ENCODE measurements around the gene WNT6.
"Not testable (repeated sequence)": the region's sequence is repeated elsewhere in the genome, so short reads cannot be mapped to it uniquely, and the experiment has no call there.

The WNT6 gene

DNA sequence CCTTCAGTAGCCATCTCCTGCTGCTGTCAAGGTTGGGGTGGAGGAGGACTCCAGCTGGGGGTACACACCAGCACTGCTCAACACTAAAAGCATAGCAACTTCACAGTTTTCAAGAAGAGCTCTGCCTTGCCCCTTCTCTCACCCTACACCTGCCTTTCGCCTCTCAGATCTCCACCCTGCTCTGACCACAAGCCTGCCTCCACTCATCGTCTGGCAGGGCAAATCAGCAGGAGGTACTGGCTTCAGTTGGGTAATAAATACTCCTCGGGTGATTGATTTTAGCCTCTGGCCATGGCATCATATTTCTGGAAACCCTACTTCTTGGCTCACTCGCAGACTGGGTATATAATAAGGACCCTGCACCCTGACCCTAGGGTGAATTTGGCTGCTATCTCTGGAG is 24.9 kb upstream of the WNT6 start:
- WGBS (ENCODE audit: extremely low coverage, insufficient coverage, low lambda C conversion rate), result no CpG with 5 or more reads among the region's 4 CpGs

DNA sequence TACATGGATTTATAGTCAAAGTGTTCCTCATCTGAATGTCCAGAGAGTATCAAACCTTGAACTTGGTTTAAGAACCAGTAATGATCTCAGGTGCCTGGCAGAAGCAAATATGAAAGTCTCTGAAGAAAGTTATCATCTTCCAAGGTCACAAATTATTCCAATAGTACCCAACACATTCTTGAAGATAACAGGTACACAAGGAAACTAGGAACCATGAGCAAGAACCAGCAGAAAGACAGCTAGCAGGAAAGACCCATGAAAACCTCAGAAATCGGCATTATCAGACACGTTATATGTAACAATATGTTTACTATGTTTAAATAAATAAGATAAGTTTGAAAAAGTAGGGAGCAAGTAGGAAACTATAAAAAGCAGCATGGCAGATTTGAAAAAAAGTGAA is 22.1 kb upstream of the WNT6 start:
- no peak overlapping the region for H3K9ac ChIP-seq (ENCODE audit: low read length)
- H3K4me2 ChIP-seq (ENCODE audit: low read length), result no peak overlapping the region
- H3K79me2 ChIP-seq (ENCODE audit: control insufficient read depth, insufficient read depth, low read length), result no peaks in the 10 kb centered on the region
- H3K27me3 ChIP-seq (ENCODE audit: insufficient read depth, low read length, poor library complexity), result no peaks in the 10 kb centered on the region
- H3K4me1 ChIP-seq (ENCODE audit: control insufficient read depth, low read depth, low read length), result no peaks in the 10 kb centered on the region
- no CpG with 5 or more reads among the region's 2 CpGs for WGBS (ENCODE audit: extremely low coverage, insufficient coverage, low lambda C conversion rate)
- no peak overlapping the region for H3K56ac ChIP-seq (ENCODE audit: low read length)
- H4K8ac ChIP-seq (ENCODE audit: low read depth, low read length), result no peak overlapping the region
- no peak overlapping the region for H3K4ac ChIP-seq (ENCODE audit: low read depth, low read length)
- no peaks in the 10 kb centered on the region for H3K79me1 ChIP-seq (ENCODE audit: low read length)
- H3K23ac ChIP-seq (ENCODE audit: low read length), result no peak overlapping the region
- no peak overlapping the region for H3K27ac ChIP-seq (ENCODE audit: low read depth, low read length)
- no peaks in the 10 kb centered on the region for H3K36me3 ChIP-seq (ENCODE audit: control insufficient read depth, insufficient read depth, low read length)
- H2BK120ac ChIP-seq (ENCODE audit: low read depth, low read length), result no peak overlapping the region
- H3K4me3 ChIP-seq (ENCODE audit: low read length), result no peak overlapping the region
- H2BK5ac ChIP-seq (ENCODE audit: low read length), result no peak overlapping the region
- DNase-seq, result no peak
- no peak overlapping the region for H3K18ac ChIP-seq (ENCODE audit: low read length)
- no peak overlapping the region for H2BK15ac ChIP-seq (replicated peaks; ENCODE audit: low read depth)
- no peak overlapping the region for H2AK5ac ChIP-seq (ENCODE audit: low read length)
- no peak overlapping the region for H4K5ac ChIP-seq (ENCODE audit: low read length)

More for the DNA sequence above, 24.9 kb upstream of the WNT6 start:
- no peaks in the 10 kb centered on the region for H3K4me1 ChIP-seq (ENCODE audit: control insufficient read depth, low read depth, low read length)
- no peak overlapping the region for H2AK5ac ChIP-seq (ENCODE audit: low read length)
- H2BK5ac ChIP-seq (ENCODE audit: low read length), result no peak overlapping the region
- H3K18ac ChIP-seq (ENCODE audit: low read length), result no peak overlapping the region
- H4K8ac ChIP-seq (ENCODE audit: low read depth, low read length), result no peak overlapping the region
- H3K4ac ChIP-seq (ENCODE audit: low read depth, low read length), result no peak overlapping the region
- no peaks in the 10 kb centered on the region for H3K79me1 ChIP-seq (ENCODE audit: low read length)
- no peak overlapping the region for H4K5ac ChIP-seq (ENCODE audit: low read length)
- H3K79me2 ChIP-seq (ENCODE audit: control insufficient read depth, insufficient read depth, low read length), result no peaks in the 10 kb centered on the region
- H3K56ac ChIP-seq (ENCODE audit: low read length), result no peak overlapping the region
- H3K4me2 ChIP-seq (ENCODE audit: low read length), result no peak overlapping the region
- H2BK120ac ChIP-seq (ENCODE audit: low read depth, low read length), result no peak overlapping the region
- H2BK15ac ChIP-seq (replicated peaks; ENCODE audit: low read depth), result no peak overlapping the region
- H3K27ac ChIP-seq (ENCODE audit: low read depth, low read length), result no peak overlapping the region
- H3K36me3 ChIP-seq (ENCODE audit: control insufficient read depth, insufficient read depth, low read length), result no peaks in the 10 kb centered on the region
- no peaks in the 10 kb centered on the region for H3K27me3 ChIP-seq (ENCODE audit: insufficient read depth, low read length, poor library complexity)
- no peak overlapping the region for H3K9ac ChIP-seq (ENCODE audit: low read length)
- H3K4me3 ChIP-seq (ENCODE audit: low read length), result no peak overlapping the region
- DNase-seq, result no peak
- H3K23ac ChIP-seq (ENCODE audit: low read length), result no peak overlapping the region

DNA sequence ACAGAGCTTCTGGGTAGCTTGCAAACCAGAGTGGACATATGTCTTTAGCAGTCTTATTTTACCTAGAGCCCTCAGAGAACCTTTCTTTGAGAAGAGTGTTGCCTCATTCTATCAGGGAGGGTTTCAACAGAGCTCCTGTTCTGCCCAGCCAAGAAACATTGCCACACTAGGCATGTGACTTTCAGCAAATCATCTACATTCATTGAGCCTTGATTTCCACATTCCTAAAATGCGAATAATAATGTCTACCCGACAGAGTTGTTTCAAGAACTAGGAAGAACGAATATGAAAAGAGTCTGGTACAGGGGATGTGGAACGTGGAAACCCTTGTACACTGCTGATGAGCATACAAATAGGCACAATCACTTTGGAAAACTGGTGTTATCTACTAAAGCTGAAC is 20.2 kb upstream of the WNT6 start:
- H3K4me3 ChIP-seq (ENCODE audit: low read length), result no peak overlapping the region
- no peak for DNase-seq
- no peak overlapping the region for H3K4me2 ChIP-seq (ENCODE audit: low read length)
- no peak overlapping the region for H4K8ac ChIP-seq (ENCODE audit: low read depth, low read length)
- WGBS (ENCODE audit: extremely low coverage, insufficient coverage, low lambda C conversion rate), result no CpG with 5 or more reads among the region's 4 CpGs
- H3K18ac ChIP-seq (ENCODE audit: low read length), result no peak overlapping the region
- no peak overlapping the region for H2BK120ac ChIP-seq (ENCODE audit: low read depth, low read length)
- no peaks in the 10 kb centered on the region for H3K79me1 ChIP-seq (ENCODE audit: low read length)
- no peaks in the 10 kb centered on the region for H3K4me1 ChIP-seq (ENCODE audit: control insufficient read depth, low read depth, low read length)
- H3K27me3 ChIP-seq (ENCODE audit: insufficient read depth, low read length, poor library complexity), result no peaks in the 10 kb centered on the region
- H3K27ac ChIP-seq (ENCODE audit: low read depth, low read length), result no peak overlapping the region
- H2BK15ac ChIP-seq (replicated peaks; ENCODE audit: low read depth), result no peak overlapping the region
- no peak overlapping the region for H4K5ac ChIP-seq (ENCODE audit: low read length)
- no peak overlapping the region for H2AK5ac ChIP-seq (ENCODE audit: low read length)
- no peaks in the 10 kb centered on the region for H3K79me2 ChIP-seq (ENCODE audit: control insufficient read depth, insufficient read depth, low read length)
- no peak overlapping the region for H3K4ac ChIP-seq (ENCODE audit: low read depth, low read length)
- H3K9ac ChIP-seq (ENCODE audit: low read length), result no peak overlapping the region
- H3K56ac ChIP-seq (ENCODE audit: low read length), result no peak overlapping the region
- no peaks in the 10 kb centered on the region for H3K36me3 ChIP-seq (ENCODE audit: control insufficient read depth, insufficient read depth, low read length)
- H2BK5ac ChIP-seq (ENCODE audit: low read length), result no peak overlapping the region
- no peak overlapping the region for H3K23ac ChIP-seq (ENCODE audit: low read length)

DNA sequence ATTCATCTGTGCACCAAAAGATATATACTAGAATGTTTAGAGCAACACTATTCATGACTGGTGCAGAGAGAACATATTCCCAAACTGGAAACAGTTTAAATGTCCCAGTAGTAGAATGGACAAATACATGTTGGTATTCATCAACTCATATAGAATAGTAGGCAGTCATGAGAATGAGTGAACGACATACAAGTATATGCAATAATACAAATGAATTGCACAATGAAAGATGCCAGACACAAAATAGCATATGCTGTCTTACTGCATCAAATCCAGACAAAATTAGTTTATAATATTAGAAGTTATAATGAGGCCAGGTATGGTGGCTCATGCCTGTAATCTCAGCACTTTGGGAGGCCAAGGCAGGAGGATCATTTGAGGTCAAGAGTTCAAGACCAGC is 19.7 kb upstream of the WNT6 start:
- Histone ChIP-seq H3K79me2 (ENCODE audit: control insufficient read depth, insufficient read depth, low read length) (no peaks in the 10 kb centered on the region), H3K4me3 (ENCODE audit: low read length) (no peak overlapping the region), H3K18ac (ENCODE audit: low read length) (no peak overlapping the region), H3K27ac (ENCODE audit: low read depth, low read length) (no peak overlapping the region), H3K4me1 (ENCODE audit: control insufficient read depth, low read depth, low read length) (no peaks in the 10 kb centered on the region), H3K4me2 (ENCODE audit: low read length) (no peak overlapping the region), H4K8ac (ENCODE audit: low read depth, low read length) (no peak overlapping the region), H3K56ac (ENCODE audit: low read length) (no peak overlapping the region), H3K23ac (ENCODE audit: low read length) (no peak overlapping the region), H3K27me3 (ENCODE audit: insufficient read depth, low read length, poor library complexity) (no peaks in the 10 kb centered on the region), H2BK15ac (replicated peaks; ENCODE audit: low read depth) (no peak overlapping the region), H2BK5ac (ENCODE audit: low read length) (no peak overlapping the region), H3K36me3 (ENCODE audit: control insufficient read depth, insufficient read depth, low read length) (no peaks in the 10 kb centered on the region), H3K4ac (ENCODE audit: low read depth, low read length) (no peak overlapping the region), H2AK5ac (ENCODE audit: low read length) (no peak overlapping the region), H3K9ac (ENCODE audit: low read length) (no peak overlapping the region), H4K5ac (ENCODE audit: low read length) (no peak overlapping the region), H3K79me1 (ENCODE audit: low read length) (no peaks in the 10 kb centered on the region), H2BK120ac (ENCODE audit: low read depth, low read length) (no peak overlapping the region)
- no CpG with 5 or more reads among the region's 1 CpG for WGBS (ENCODE audit: extremely low coverage, insufficient coverage, low lambda C conversion rate)
- no peak for DNase-seq

DNA sequence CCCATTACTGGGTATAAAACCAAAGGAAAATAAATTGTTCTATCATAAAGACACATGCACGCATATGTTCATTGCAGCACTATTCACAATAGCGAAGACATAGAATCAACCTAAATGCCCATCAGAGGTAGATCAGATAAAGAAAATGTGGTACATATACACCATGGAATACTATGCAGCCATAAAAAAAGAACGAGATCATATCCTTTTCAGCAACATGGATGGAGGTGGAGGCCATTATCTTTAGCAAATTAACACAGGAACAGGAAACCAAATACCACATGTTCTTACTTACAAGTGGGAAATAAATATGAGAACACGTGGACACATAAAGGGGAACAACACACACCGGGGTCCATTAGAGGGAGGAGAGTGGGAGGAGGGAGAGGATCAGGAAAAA is 15.3 kb upstream of the WNT6 start:
- not testable (repeated sequence) for H2AK5ac ChIP-seq (ENCODE audit: low read length); H2BK15ac ChIP-seq (replicated peaks; ENCODE audit: low read depth); H4K5ac ChIP-seq (ENCODE audit: low read length); H3K79me2 ChIP-seq (ENCODE audit: control insufficient read depth, insufficient read depth, low read length); H2BK5ac ChIP-seq (ENCODE audit: low read length); DNase-seq; H3K4me2 ChIP-seq (ENCODE audit: low read length); H4K8ac ChIP-seq (ENCODE audit: low read depth, low read length); H3K18ac ChIP-seq (ENCODE audit: low read length); H3K27ac ChIP-seq (ENCODE audit: low read depth, low read length); H3K79me1 ChIP-seq (ENCODE audit: low read length); H3K56ac ChIP-seq (ENCODE audit: low read length); H3K23ac ChIP-seq (ENCODE audit: low read length); H3K4me1 ChIP-seq (ENCODE audit: control insufficient read depth, low read depth, low read length); H3K36me3 ChIP-seq (ENCODE audit: control insufficient read depth, insufficient read depth, low read length); H3K9ac ChIP-seq (ENCODE audit: low read length); H3K4me3 ChIP-seq (ENCODE audit: low read length); H2BK120ac ChIP-seq (ENCODE audit: low read depth, low read length); H3K4ac ChIP-seq (ENCODE audit: low read depth, low read length); H3K27me3 ChIP-seq (ENCODE audit: insufficient read depth, low read length, poor library complexity)
- no CpG with 5 or more reads among the region's 5 CpGs for WGBS (ENCODE audit: extremely low coverage, insufficient coverage, low lambda C conversion rate)

DNA sequence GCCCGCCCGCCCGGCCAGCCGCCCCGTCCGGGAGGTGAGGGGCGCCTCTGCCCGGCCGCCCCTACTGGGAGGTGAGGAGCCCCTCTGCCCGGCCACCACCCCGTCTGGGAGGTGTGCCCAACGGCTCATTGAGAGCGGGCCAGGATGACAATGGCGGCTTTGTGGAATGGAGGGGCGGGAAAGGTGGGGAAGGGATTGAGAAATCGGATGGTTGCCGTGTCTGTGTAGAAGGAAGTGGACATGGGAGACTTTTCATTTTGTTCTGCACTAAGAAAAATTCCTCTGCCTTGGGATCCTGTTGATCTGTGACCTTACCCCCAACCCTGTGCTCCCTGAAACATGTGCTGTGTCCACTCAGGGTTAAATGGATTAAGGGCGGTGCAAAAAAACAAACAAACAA is 12.6 kb upstream of the WNT6 start:
- H3K79me2 ChIP-seq (ENCODE audit: control insufficient read depth, insufficient read depth, low read length); H3K4me1 ChIP-seq (ENCODE audit: control insufficient read depth, low read depth, low read length); H4K5ac ChIP-seq (ENCODE audit: low read length); H3K27ac ChIP-seq (ENCODE audit: low read depth, low read length); H4K8ac ChIP-seq (ENCODE audit: low read depth, low read length); H3K56ac ChIP-seq (ENCODE audit: low read length); H2BK120ac ChIP-seq (ENCODE audit: low read depth, low read length); H2BK15ac ChIP-seq (replicated peaks; ENCODE audit: low read depth); H3K23ac ChIP-seq (ENCODE audit: low read length); H2BK5ac ChIP-seq (ENCODE audit: low read length); H3K4ac ChIP-seq (ENCODE audit: low read depth, low read length); H3K18ac ChIP-seq (ENCODE audit: low read length); H3K4me2 ChIP-seq (ENCODE audit: low read length); DNase-seq; H3K36me3 ChIP-seq (ENCODE audit: control insufficient read depth, insufficient read depth, low read length); H3K27me3 ChIP-seq (ENCODE audit: insufficient read depth, low read length, poor library complexity); H3K9ac ChIP-seq (ENCODE audit: low read length); H3K4me3 ChIP-seq (ENCODE audit: low read length); H2AK5ac ChIP-seq (ENCODE audit: low read length); H3K79me1 ChIP-seq (ENCODE audit: low read length): not testable (repeated sequence)
- WGBS (ENCODE audit: extremely low coverage, insufficient coverage, low lambda C conversion rate), result no CpG with 5 or more reads among the region's 18 CpGs
